ENCODE results near the gene CCDC7. TPM values are rescaled to one million over a fixed set of nuclear protein-coding genes. Genes with fewer than 3 reads are reported as not detected.
A peak's percentile ranks its signal among the peaks of the same experiment; 100 is the strongest.

Gene CCDC7
- total RNA-seq, 1 experiment from 2014 or later: 6.0 TPM

DNA sequence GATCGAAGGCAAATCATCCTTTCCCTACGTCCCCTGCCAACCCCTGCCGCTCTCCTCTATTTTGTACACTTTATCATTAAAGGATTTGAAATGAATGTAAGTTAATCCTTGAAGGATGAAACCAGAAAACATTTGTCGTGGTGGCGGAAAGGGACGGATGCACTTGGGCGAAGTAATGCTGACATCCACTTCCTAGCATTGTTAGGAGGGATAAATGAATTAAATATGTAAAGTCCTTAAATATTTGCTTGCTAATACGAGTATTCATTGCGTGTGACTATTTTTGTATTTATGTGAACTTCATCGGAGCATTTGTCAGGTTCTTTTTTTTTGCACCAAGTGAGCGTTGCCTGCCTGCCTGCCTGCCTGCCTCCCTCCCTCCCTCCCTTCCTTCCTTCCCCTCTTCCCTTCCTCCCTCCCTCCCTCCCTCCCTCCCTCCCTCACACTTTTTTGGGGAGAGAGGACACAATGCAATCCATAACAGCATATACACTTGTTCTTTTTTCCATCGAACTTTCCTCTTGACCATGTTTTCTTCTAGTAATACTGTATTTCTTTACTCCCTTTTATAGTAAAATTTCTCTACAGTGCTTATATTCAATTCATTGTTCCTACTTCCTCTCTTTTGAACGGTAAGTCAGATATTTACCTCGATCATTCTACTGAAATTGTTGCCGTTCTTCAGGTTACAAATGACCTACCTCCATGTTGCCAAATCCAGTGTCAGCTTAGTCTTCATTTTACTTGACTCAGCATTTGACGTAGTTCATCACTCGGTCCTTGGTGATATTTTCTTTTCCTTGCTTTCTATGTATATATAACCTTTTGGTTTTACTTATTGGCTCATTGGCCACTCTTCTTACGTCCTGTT, 831 bp downstream of the CCDC7 start:
- ChIA-PET CTCF (no interaction called here), POLR2A (no interaction called here)
- peak; percentile 13 for ATAC-seq
- DNase-seq (ENCODE audit: low read depth, low spot score): no peak
- peaks cover 6% of the 10 kb centered on the region; the same call in 1 of the 2 replicates for H3K4me1 ChIP-seq (ENCODE audit: control insufficient read depth, insufficient read depth, low read length)
- TSS peak; percentile 78 for BruUV-seq (replicated peaks)
- H3K4me3 ChIP-seq (ENCODE audit: low read depth in 2 of 2, low read length in 2 of 2): peak overlapping the region; percentile 57 to 70
- in situ Hi-C loops (cut with HindIII; ENCODE audit: low pct_unique_long_range_greater_than_20kb, low sequenced_read_pairs): no loop called here
- H3K9me3 ChIP-seq (ENCODE audit: control insufficient read depth, insufficient read depth, low read depth, low read length): no peaks in the 10 kb centered on the region
- no peaks in the 10 kb centered on the region; the same call in none of the 2 replicates for H3K36me3 ChIP-seq (ENCODE audit: control insufficient read depth, insufficient read depth, low read length)
- peak overlapping the region; percentile 98 for H3K27ac ChIP-seq (ENCODE audit: low read length)
- no peaks in the 10 kb centered on the region for H3K27me3 ChIP-seq (ENCODE audit: control insufficient read depth, insufficient read depth, low read length)
- intact Hi-C loops (cut with micrococcal nuclease; ENCODE audit: unreplicated experiment): no loop called here
- no peak for TF ChIP-seq TCF7L2 (IDR thresholded peaks at IDR 0.05; ENCODE audit: low read depth, low read length)
- TF ChIP-seq, protein P1, sequence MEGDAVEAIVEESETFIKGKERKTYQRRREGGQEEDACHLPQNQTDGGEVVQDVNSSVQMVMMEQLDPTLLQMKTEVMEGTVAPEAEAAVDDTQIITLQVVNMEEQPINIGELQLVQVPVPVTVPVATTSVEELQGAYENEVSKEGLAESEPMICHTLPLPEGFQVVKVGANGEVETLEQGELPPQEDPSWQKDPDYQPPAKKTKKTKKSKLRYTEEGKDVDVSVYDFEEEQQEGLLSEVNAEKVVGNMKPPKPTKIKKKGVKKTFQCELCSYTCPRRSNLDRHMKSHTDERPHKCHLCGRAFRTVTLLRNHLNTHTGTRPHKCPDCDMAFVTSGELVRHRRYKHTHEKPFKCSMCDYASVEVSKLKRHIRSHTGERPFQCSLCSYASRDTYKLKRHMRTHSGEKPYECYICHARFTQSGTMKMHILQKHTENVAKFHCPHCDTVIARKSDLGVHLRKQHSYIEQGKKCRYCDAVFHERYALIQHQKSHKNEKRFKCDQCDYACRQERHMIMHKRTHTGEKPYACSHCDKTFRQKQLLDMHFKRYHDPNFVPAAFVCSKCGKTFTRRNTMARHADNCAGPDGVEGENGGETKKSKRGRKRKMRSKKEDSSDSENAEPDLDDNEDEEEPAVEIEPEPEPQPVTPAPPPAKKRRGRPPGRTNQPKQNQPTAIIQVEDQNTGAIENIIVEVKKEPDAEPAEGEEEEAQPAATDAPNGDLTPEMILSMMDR (IDR thresholded peaks at IDR 0.05): no peak
- no peak for TF ChIP-seq POLR2AphosphoS5 (IDR thresholded peaks at IDR 0.05; ENCODE audit: low read depth, low read length)
- TF ChIP-seq, protein P2, sequence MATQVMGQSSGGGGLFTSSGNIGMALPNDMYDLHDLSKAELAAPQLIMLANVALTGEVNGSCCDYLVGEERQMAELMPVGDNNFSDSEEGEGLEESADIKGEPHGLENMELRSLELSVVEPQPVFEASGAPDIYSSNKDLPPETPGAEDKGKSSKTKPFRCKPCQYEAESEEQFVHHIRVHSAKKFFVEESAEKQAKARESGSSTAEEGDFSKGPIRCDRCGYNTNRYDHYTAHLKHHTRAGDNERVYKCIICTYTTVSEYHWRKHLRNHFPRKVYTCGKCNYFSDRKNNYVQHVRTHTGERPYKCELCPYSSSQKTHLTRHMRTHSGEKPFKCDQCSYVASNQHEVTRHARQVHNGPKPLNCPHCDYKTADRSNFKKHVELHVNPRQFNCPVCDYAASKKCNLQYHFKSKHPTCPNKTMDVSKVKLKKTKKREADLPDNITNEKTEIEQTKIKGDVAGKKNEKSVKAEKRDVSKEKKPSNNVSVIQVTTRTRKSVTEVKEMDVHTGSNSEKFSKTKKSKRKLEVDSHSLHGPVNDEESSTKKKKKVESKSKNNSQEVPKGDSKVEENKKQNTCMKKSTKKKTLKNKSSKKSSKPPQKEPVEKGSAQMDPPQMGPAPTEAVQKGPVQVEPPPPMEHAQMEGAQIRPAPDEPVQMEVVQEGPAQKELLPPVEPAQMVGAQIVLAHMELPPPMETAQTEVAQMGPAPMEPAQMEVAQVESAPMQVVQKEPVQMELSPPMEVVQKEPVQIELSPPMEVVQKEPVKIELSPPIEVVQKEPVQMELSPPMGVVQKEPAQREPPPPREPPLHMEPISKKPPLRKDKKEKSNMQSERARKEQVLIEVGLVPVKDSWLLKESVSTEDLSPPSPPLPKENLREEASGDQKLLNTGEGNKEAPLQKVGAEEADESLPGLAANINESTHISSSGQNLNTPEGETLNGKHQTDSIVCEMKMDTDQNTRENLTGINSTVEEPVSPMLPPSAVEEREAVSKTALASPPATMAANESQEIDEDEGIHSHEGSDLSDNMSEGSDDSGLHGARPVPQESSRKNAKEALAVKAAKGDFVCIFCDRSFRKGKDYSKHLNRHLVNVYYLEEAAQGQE (IDR thresholded peaks at IDR 0.05; ENCODE audit: insufficient read depth in 1 of 2, low read depth in 2 of 2, low read length in 1 of 2): no peak
- no peak for TF ChIP-seq SIN3A (IDR thresholded peaks at IDR 0.05; ENCODE audit: borderline replicate concordance, insufficient read depth, low read depth, low read length)

DNA sequence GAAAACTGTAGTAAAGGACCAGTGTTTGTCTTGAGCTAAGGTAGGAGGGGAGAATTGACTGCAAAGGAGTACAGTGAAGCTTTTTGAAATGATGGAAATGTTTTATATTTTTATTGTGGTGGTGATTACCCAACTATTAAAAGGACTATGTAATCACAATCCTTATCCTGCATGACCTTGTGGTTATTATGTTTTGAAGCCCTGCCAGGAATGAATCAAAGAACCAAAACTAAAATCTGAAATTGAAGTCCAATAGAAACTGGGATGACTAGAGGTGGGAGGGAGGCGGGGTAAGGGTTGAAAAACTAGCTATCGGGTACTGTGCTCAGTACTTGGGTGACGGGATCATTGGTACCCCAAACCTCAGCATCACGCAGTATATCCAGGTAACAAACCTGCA, 8.2 kb downstream of the CCDC7 start:
- H3K9me3 ChIP-seq (ENCODE audit: control insufficient read depth, insufficient read depth, low read depth, low read length): no peaks in the 10 kb centered on the region
- H3K4me1 ChIP-seq (ENCODE audit: control insufficient read depth, insufficient read depth, low read length): no peaks in the 10 kb centered on the region
- DNase-seq (ENCODE audit: low read depth, low spot score) (no peak), ATAC-seq (no peak)
- H3K36me3 ChIP-seq (ENCODE audit: control insufficient read depth, insufficient read depth, low read length): no peaks in the 10 kb centered on the region; the same call in 1 of the 2 replicates
- intact Hi-C loops (cut with micrococcal nuclease; ENCODE audit: unreplicated experiment) (no loop called here), in situ Hi-C loops (cut with HindIII; ENCODE audit: low pct_unique_long_range_greater_than_20kb, low sequenced_read_pairs) (no loop called here)
- H3K27ac ChIP-seq (ENCODE audit: low read length): no peak overlapping the region
- no peak overlapping the region for H3K4me3 ChIP-seq (ENCODE audit: low read depth in 2 of 2, low read length in 2 of 2)
- POLR2A ChIA-PET: no interaction called here
- H3K27me3 ChIP-seq (ENCODE audit: control insufficient read depth, insufficient read depth, low read length): no peaks in the 10 kb centered on the region
- no TSS peak for BruUV-seq (replicated peaks)
- no peak for TF ChIP-seq TCF7L2 (IDR thresholded peaks at IDR 0.05; ENCODE audit: low read depth, low read length)
- TF ChIP-seq, protein P1 (IDR thresholded peaks at IDR 0.05): no peak
- no peak for TF ChIP-seq POLR2AphosphoS5 (IDR thresholded peaks at IDR 0.05; ENCODE audit: low read depth, low read length)
- TF ChIP-seq, protein P2 (IDR thresholded peaks at IDR 0.05; ENCODE audit: insufficient read depth in 1 of 2, low read depth in 2 of 2, low read length in 1 of 2): no peak
- no peak for TF ChIP-seq SIN3A (IDR thresholded peaks at IDR 0.05; ENCODE audit: borderline replicate concordance, insufficient read depth, low read depth, low read length)
- CTCF ChIA-PET: no interaction called here
